GM13976 (cell line): ENCODE data around the gene PRRC2B.
"Not testable (repeated sequence)": the region's sequence is repeated elsewhere in the genome, so short reads cannot be mapped to it uniquely, and the experiment has no call there.

ENCODE experiments used
- DNase-seq: peaks from one replicate; pipeline ENCODE4 v3.0.0; 2012; ENCODE audit warnings: low spot score
- in situ Hi-C: fragments of 300-500 bp; cut with MboI; formaldehyde crosslinking; loops from one replicate; pipeline ENCODE4 v1.12.0; 2022; ENCODE audit warnings: low sequenced_read_pairs, mixed read lengths, inconsistent platforms; ENCODE audit not compliant: unreplicated experiment
- TF ChIP-seq, protein P1 (sequence below): IDR thresholded peaks from 2 replicates; pipeline ENCODE4 v1.5.1; 2012; ENCODE audit warnings: borderline replicate concordance, mild to moderate bottlenecking; ENCODE audit not compliant: insufficient read depth; ENCODE audit errors: extremely low read depth, missing control alignments, control extremely low read depth

PRRC2B gene

DNA sequence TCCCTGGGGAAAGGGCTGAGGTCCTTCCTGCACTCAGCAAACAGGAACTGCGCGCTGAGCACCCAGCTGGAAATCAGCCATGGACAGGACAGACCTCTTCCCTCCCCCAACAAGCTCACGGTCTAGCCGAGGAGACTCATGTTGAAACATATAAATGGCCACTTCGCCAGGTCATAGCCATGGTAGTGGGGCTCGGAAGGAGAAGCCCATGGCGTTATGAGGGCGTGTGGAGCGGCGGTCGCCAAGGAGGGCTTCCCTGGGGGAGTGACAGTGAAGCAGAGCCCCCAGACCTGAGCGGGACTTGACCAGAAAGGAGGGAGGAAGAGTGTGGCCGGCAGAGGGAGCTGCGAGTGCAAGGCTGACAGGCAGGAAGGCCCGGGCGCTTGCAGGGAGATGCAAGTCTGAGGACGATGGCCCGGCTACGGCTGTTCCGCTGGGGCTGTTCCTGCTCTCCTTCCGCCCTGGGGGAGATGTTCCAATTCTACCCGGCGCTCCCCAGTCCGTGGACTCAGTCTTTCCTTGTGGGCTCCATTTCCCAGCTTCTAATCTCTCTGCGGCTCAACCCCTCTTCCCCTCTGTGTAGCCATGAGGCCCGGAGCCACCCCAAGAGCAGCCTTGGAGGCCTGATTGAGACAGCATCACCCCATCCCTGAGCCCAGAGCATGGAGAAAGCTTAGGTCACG is 43.9 kb upstream of the PRRC2B start:
- in situ Hi-C loops = no loop called here
- TF ChIP-seq, protein P1, sequence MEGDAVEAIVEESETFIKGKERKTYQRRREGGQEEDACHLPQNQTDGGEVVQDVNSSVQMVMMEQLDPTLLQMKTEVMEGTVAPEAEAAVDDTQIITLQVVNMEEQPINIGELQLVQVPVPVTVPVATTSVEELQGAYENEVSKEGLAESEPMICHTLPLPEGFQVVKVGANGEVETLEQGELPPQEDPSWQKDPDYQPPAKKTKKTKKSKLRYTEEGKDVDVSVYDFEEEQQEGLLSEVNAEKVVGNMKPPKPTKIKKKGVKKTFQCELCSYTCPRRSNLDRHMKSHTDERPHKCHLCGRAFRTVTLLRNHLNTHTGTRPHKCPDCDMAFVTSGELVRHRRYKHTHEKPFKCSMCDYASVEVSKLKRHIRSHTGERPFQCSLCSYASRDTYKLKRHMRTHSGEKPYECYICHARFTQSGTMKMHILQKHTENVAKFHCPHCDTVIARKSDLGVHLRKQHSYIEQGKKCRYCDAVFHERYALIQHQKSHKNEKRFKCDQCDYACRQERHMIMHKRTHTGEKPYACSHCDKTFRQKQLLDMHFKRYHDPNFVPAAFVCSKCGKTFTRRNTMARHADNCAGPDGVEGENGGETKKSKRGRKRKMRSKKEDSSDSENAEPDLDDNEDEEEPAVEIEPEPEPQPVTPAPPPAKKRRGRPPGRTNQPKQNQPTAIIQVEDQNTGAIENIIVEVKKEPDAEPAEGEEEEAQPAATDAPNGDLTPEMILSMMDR = peak; percentile 88
- peak; percentile 94 for DNase-seq

DNA sequence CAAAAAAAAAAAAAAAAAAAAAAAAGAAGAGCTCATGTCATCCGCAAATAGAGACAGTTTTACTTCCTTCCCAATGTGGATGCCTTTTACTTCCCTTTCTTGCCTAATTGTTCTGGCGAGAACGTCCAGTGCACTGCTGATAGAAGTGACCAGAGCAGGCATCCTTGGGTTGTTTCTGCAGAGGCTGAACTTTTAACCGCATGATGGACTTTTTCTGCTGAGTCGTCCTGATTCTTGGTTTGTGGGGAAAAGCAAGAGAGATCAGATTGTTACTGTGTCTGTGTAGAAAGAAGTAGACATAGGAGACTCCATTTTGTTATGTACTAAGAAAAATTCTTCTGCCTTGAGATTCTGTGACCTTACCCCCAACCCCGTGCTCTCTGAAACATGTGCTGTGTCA is 37.4 kb upstream of the PRRC2B start:
- in situ Hi-C loops, DNase-seq: not testable (repeated sequence)

DNA sequence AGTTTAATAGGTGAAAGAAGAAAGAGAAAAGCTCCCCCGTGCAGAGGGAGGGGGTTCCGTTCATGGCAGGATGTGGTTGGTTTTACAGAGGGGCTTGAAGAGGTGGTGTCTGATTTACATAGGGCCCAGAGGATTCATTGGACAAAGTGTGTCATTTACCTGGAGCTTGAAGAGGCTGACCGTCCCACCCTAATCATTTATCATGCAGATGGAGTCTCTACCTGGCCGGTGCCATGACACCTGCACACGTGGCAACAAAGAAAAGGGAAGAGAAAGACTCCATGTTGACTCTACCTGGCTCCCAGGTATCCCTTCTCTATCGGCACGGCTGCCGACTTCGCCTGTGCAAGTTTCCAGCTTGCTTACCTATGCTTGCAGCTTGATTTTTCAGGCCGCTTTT is 35.3 kb upstream of the PRRC2B start:
- in situ Hi-C loops = no loop called here
- TF ChIP-seq, protein P1 = no peak
- no peak for DNase-seq

DNA sequence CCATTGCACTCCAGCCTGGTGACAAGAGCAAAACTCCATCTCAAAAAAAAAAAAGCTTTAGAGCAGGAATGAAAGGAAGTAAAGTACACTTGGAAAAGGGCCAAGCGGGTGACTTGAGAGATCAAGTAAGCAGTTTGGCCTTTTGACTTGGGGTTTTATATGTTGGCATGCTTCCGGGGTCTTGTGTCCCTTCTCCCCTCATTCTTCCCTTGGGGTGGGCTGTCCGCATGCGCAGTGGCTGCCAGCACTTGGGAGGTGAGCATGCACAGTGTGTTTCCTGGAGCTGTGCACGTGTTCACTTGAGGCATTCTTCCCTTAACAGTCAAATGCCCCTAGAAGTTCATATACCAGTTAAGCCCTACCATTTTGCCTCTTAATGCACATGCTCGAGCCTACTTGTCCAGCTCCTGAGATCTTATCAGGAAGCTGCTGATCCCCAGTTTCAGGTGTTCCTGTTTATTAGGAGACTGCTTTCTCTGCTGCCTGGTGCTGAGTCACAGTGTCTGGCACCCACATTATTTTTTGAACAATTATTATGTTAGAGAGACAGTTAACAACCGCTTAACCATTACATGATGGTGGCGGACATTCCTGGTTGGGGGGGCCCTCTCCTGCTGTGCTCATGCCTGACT is 32.6 kb upstream of the PRRC2B start:
- in situ Hi-C loops = loop anchor here (10.0 kb wide), 1 partner anchor 123 kb away; no protein-coding TSS in a partner anchor
- no peak for DNase-seq
- TF ChIP-seq, protein P1 = no peak

DNA sequence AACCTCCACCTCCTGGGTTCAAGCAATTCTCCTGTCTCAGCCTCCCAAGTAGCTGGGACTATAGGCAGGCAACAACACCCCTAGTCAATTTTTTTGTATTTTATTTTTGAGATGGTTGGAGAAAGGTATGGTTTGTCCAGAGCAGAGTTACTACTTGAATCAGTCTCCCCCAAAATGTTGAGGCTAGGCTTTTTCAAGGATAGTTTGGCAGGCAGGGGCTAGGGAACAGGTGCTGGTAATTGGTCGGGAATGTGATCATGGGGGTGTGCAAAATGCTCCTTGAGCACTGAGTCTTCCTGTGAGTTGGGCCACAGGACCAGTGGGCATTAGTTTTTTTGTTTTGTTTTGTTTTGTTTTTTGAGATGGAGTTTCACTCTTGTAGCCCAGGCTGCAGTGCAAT is 28.3 kb upstream of the PRRC2B start:
- TF ChIP-seq, protein P1 = no peak
- in situ Hi-C loops = loop anchor here (10.0 kb wide), 1 partner anchor 119 kb away; no protein-coding TSS in a partner anchor
- no peak for DNase-seq

DNA sequence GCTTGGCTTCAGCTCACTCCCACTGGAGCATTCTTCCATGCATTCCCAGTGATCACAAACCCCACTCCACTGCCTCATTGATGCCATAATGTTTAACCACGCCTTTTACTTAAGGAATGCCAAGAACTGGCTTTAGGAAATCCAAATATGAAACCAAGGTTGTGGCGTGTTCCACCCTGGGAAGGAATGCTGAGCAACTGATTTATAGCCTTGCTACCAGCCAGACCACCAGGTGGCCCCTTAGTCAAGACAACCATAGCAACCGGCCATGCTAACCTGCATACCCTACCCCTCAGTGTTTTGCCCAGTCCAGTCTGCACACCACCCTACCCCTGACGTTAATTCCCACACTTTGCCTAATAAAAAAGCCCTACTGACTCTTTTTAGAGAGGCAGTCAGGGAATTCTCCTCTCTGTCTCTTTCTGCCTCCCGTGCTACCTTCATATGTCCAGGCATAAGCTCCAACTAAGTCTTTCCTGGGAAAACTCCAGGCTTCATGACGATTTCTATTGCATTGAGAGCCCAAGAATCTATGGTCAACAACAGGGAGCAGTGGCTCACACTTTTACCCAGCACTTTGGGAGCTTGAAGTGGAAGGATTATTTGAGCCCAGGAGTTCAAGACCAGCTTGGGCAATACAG is 27.0 kb upstream of the PRRC2B start:
- in situ Hi-C loops = loop anchor here (10.0 kb wide), 1 partner anchor 118 kb away; no protein-coding TSS in a partner anchor
- no peak for DNase-seq
- TF ChIP-seq, protein P1 = peak; percentile 32

DNA sequence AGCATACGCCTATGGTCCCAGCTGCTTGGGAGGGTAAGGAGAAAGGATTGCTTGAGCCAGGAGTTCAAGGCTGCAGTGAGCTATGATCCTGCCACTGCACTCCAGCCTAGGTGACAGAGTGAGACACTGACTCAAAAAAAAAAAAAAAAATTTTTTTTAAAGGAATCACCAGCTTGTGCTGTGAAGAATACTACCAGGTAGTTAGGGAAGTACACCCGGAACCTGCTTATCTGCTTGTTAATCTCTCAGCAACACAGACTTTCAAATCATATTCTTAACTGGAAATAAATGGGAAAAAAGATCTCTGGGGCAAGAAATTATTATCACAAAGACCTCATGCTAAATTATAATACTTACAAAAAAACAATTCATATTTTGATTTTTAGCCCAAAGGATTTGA is 26.4 kb upstream of the PRRC2B start:
- DNase-seq = no peak
- in situ Hi-C loops = loop anchor here (10.0 kb wide), 1 partner anchor 117 kb away; no protein-coding TSS in a partner anchor
- TF ChIP-seq, protein P1 = no peak
